PC-3 (cell line): ENCODE measurements around the gene PDIK1L. TPM values are rescaled to one million over a fixed set of nuclear protein-coding genes. Genes with fewer than 3 reads are reported as not detected.

Experiments used
- ATAC-seq: fragments of 200-7000 bp; cut with Tn5 transposase; 2 replicates; pipeline ENCODE4 v1.9.1; 2020; ENCODE audit warnings: mild to moderate bottlenecking, moderate library complexity
- BruUV-seq: library from RNA; stranded (reverse); fragments of 400-500 nt; replicated peaks from 2 replicates; lab custom pipeline; 2021; lab: Mats Ljungman, UMichigan
- CTCF ChIA-PET: fragments of 300-600 bp; sonication (Branson Sonifier 250); formaldehyde crosslinking; loops from one replicate; lab custom pipeline; 2022; ENCODE audit warnings: antibody characterized with exemption; lab: Charles Lee
- POLR2A ChIA-PET: fragments of 300-600 bp; sonication (Branson Sonifier 250); formaldehyde crosslinking; loops from one replicate; lab custom pipeline; 2022; ENCODE audit warnings: antibody characterized with exemption; ENCODE audit not compliant: unreplicated experiment; lab: Charles Lee
- DNase-seq: peaks from one replicate; pipeline ENCODE4 v3.0.0-alpha.2; 2015
- H2AFZ ChIP-seq: fragments of 300-600 bp; sonication (generic); 2 replicates; pipeline ENCODE4 v1.6.0; 2016; ENCODE audit warnings: antibody characterized with exemption, low read length
- H3F3A ChIP-seq: fragments of 300-600 bp; sonication (generic); one replicate; pipeline ENCODE4 v1.6.0; 2017; ENCODE audit warnings: antibody characterized with exemption, low read length, control low read depth, mild to moderate bottlenecking; ENCODE audit not compliant: unreplicated experiment
- H3K27ac ChIP-seq: fragments of 300-600 bp; sonication (generic); 2 replicates; pipeline ENCODE4 v1.5.1; 2016; ENCODE audit warnings: mild to moderate bottlenecking, low read length
- H3K27me3 ChIP-seq: fragments of 300-600 bp; sonication (generic); 2 replicates; pipeline ENCODE4 v1.6.1; 2016; ENCODE audit warnings: low read length, mixed read lengths
- H3K36me3 ChIP-seq: fragments of 300-600 bp; sonication (generic); 2 replicates; pipeline ENCODE4 v1.6.1; 2016; ENCODE audit warnings: low read depth, mixed run types, low read length, mixed read lengths
- H3K4me1 ChIP-seq: fragments of 300-600 bp; sonication (generic); 2 replicates; pipeline ENCODE4 v1.5.1; 2016; ENCODE audit warnings: low read length; ENCODE audit not compliant: insufficient read depth
- H3K4me2 ChIP-seq: fragments of 300-600 bp; sonication (generic); 2 replicates; pipeline ENCODE4 v1.6.0; 2016; ENCODE audit warnings: low read length
- H3K4me3 ChIP-seq: fragments of 300-600 bp; sonication (generic); 2 replicates; pipeline ENCODE4 v1.5.1; 2016; ENCODE audit warnings: mild to moderate bottlenecking, low read length, mixed read lengths
- H3K79me2 ChIP-seq: fragments of 300-600 bp; sonication (generic); 2 replicates; pipeline ENCODE4 v1.6.1; 2017; ENCODE audit warnings: low read length, mixed read lengths
- H3K9ac ChIP-seq: fragments of 300-600 bp; sonication (generic); 2 replicates; pipeline ENCODE4 v1.6.0; 2016; ENCODE audit warnings: mild to moderate bottlenecking, low read length
- H3K9me2 ChIP-seq: fragments of 300-600 bp; sonication (generic); replicated peaks from 2 replicates; pipeline ENCODE4 v1.6.1; 2016; ENCODE audit warnings: mixed run types, low read length, mixed read lengths
- H3K9me3 ChIP-seq: fragments of 300-600 bp; sonication (generic); 2 replicates; pipeline ENCODE4 v1.6.1; 2016; ENCODE audit warnings: low read length, mixed read lengths
- H4K20me1 ChIP-seq: fragments of 300-600 bp; sonication (generic); 2 replicates; pipeline ENCODE4 v1.6.1; 2016; ENCODE audit warnings: low read length, mixed read lengths
- CTCF ChIP-seq: fragments of 300-600 bp; sonication (generic); conservative IDR thresholded peaks from 2 replicates; pipeline ENCODE4 v1.5.1; 2017; ENCODE audit warnings: antibody characterized with exemption, low read depth, mild to moderate bottlenecking, low read length
- EZH2 ChIP-seq: fragments of 300-600 bp; sonication (generic); IDR thresholded peaks from one replicate; pipeline ENCODE4 v1.6.1; 2017; ENCODE audit warnings: antibody characterized with exemption, mild to moderate bottlenecking, low read length; ENCODE audit not compliant: unreplicated experiment
- EZH2phosphoT487 ChIP-seq: fragments of 300-600 bp; sonication (generic); IDR thresholded peaks from 2 replicates; pipeline ENCODE4 v1.6.1; 2018; ENCODE audit warnings: mild to moderate bottlenecking, antibody characterized with exemption, low read length, borderline replicate concordance
- intact Hi-C: fragments of 100-400 bp; cut with micrococcal nuclease; formaldehyde crosslinking; loops from 2 replicates; pipeline ENCODE4 v1.9.0; 2023
- total RNA-seq: library from RNA; depleted of rRNA; stranded (reverse); fragments of >200 nt; gene quantifications from 2 replicates; pipeline ENCODE4 v1.2.3, GENCODE V29; 2014

The PDIK1L gene
- total RNA-seq, 1 experiment from 2014 or later, result 5.2 TPM

DNA sequence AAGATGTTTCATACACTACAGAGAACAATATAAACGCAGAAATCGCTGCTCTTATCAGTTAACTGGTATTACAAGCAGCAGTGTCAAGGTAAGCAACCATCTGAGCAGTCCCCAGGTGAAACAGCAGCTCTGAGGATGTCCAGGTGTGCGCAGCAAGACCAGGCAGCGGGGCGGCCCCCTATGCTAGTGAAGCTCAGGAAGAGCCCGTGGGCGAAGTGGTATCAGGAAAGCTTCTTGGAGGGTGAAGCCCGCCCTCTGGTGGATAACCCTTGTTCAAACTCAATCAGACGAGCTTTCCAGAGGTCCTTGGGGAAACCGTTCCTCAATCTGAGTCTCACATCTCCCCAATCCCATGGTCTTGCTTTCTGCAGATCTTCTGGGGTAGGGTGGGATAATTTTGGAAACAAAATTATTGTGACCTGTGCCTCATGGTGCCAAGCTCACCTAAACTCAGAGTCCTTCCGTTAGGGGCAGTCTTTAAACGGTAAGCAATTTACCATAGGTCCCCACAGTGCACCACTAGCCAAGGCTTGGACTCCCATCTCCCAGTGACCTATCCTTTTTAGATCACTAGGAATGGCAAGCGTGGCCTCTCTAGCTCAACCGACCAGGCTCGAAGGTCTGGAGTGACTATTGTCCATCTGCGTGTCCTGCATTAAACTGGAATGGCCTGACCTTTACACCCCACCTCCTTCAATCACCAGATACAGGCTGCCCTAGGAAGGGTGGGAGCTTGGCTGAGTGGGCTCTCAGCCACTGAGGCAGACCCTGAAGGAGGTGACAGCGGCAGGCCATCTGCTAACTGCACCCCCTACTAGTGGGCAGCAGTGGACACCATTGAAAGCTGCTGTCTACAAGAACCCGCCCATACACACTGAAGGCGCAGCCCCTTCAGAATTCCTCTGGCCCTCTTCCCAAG is 33.7 kb downstream of the PDIK1L start:
- Histone ChIP-seq H4K20me1 (no peaks in the 10 kb centered on the region), H3K4me3 (no peak overlapping the region), H3K4me2 (peak overlapping the region; percentile 62)

GRCh38 chr1:26145960-26146294 is 34.3 kb downstream of the PDIK1L start:
- BruUV-seq, result no TSS peak
- no peak overlapping the region for H3K4me3 ChIP-seq
- H3K9me2 ChIP-seq, result no peaks in the 10 kb centered on the region
- no peak for ATAC-seq
- no peaks in the 10 kb centered on the region for H3K36me3 ChIP-seq
- no peaks in the 10 kb centered on the region for H3K79me2 ChIP-seq
- no peak overlapping the region for H2AFZ ChIP-seq
- ChIA-PET CTCF (no interaction called here), POLR2A (no interaction called here)
- TF ChIP-seq EZH2phosphoT487 (no peak), CTCF (no peak), EZH2 (no peak)
- no peaks in the 10 kb centered on the region for H3F3A ChIP-seq
- no peaks in the 10 kb centered on the region for H3K4me1 ChIP-seq
- no peak overlapping the region for H3K9ac ChIP-seq
- H3K27ac ChIP-seq, result no peak overlapping the region
- H3K9me3 ChIP-seq, result no peaks in the 10 kb centered on the region
- H3K27me3 ChIP-seq, result no peaks in the 10 kb centered on the region
- intact Hi-C loops, result loop anchor here (1.0 to 2.0 kb wide), 3 partner anchors 19 to 111 kb away; no protein-coding TSS in a partner anchor
- H3K4me2 ChIP-seq, result no peak overlapping the region
- no peaks in the 10 kb centered on the region for H4K20me1 ChIP-seq
- no peak for DNase-seq

More for the DNA sequence above, 33.7 kb downstream of the PDIK1L start:
- H3K27ac ChIP-seq, result no peak overlapping the region
- no peaks in the 10 kb centered on the region for H3K36me3 ChIP-seq
- H3K4me1 ChIP-seq, result no peaks in the 10 kb centered on the region
- H3K9me3 ChIP-seq, result no peaks in the 10 kb centered on the region
- no peak for TF ChIP-seq EZH2phosphoT487
- no peak for TF ChIP-seq EZH2
- peak; percentile 86 for TF ChIP-seq CTCF
- intact Hi-C loops, result loop anchor here (1.0 to 2.0 kb wide), 3 partner anchors 18 to 110 kb away; no protein-coding TSS in a partner anchor
- ATAC-seq (peak; percentile 98), DNase-seq (peak; percentile 90)
- H3K9ac ChIP-seq, result no peak overlapping the region
- CTCF ChIA-PET, result interaction anchor here (0.5 to 1.6 kb wide), 10 partner anchors 19 to 148 kb away, joined by 3 to 27 read pairs (median 6); partner anchors contain the start of genes CEP85, PAFAH2 and ZNF593
- H2AFZ ChIP-seq, result peak overlapping the region; percentile 67
- POLR2A ChIA-PET, result interaction anchor here (0.6 kb wide), 1 partner anchor 121 kb away, joined by 3 read pairs; no protein-coding TSS in a partner anchor
- H3F3A ChIP-seq, result no peaks in the 10 kb centered on the region
- no TSS peak for BruUV-seq
- no peaks in the 10 kb centered on the region for H3K27me3 ChIP-seq
- H3K79me2 ChIP-seq, result no peaks in the 10 kb centered on the region
- H3K9me2 ChIP-seq, result no peaks in the 10 kb centered on the region
